A549 treated with AZD2906 at 1 μM for 4 hours (cell line): ENCODE measurements around the gene GFER. TPM values are rescaled to one million over a fixed set of nuclear protein-coding genes. Genes with fewer than 3 reads are reported as not detected.

ENCODE experiments used
- total RNA-seq: library from RNA; stranded (reverse); fragments of 200-300 nt; extraction: Qiagen RNA extraction; gene quantifications from 5 replicates; pipeline ENCODE4 v1.2.3, GENCODE V29; 2022

The GFER gene
- 23.0 to 44.4 TPM (median 40.1 TPM) in 5 replicates for total RNA-seq

DNA sequence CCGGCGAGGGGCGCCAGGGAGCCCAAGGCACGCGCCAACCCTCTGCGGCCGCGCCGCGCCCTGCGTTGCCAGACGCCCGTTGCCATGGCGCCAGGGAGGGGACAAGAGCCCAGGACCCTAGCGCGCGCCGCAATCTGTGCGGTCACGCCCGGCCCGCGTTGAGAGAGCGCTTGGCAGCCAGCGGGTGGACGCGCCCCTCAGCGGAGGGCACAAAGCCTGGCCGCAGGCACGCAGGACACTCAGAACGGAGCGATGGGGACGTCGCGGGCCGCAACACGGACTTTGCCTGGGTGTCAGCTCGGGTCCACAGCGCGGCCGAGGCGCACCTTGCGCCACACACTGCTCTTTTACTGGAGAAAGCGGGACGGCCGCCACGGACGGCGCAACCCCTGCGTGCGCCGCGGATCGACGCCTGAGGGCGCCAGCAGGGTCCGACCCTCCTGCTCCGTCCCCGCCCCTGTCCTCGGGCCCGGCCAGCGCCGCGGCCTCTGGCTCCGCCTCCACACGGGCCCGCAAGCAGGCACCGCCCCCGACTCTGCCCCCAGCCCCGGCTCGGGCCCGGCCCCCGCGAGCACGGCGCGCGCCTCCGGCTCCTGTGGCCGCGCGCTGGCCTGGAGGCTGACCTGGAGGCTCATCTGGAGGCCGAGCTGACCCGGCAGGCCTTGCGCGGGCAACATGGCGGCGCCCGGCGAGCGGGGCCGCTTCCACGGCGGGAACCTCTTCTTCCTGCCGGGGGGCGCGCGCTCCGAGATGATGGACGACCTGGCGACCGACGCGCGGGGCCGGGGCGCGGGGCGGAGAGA is at the start of gene GFER:
Gene GFER (plus strand): TSS at position 650 of the 803 bp plus-strand sequence. CDS start 26 bp downstream, at position 676.

DNA sequence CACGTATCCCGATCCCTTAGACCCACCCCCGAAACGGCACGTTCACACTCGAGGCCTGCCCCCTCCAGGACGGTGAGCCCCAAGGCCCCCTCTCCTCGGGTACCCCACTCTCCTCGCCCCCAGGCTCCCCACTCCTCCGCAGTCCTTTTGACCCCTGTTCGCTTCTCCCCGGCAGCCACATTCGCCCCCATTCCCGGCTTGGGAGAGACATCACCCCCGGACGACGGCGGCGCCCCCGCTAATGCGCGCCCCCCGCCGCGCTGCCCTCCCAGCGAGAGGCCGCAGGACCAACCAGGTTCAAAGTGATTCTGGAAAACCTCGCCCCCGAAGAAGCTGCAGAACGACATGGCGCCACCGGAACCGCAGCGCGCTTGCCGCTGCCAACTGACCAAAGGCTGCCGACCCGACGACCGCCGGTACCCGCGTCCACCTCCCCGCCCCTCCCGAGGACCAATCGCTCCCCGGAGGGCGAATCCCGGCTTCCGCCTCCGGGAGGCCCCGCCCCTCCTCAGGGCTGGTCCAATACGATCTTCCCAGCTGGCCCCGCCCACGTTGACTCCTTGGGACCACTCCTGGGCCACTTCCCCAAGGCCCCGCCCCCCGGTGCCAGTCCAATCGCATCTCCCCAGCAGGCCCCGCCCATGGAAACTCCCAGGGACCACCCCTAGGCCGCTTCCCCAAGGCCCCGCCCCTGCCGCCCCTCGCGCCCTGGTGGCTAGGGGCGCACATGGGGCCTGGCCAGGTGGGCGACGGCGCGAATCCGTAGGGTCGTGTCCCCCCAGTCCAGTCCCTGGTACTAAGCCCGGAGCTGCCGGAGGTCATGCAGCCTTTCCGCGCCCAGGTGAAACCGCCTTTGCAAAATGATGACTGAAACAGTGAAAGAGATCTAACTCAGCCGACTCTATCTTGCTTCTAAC is 40.9 kb upstream of the GFER start, which contains the start of gene MSRB1:
Gene MSRB1 (minus strand): TSS at position 390 of the 917 bp plus-strand sequence. CDS start 43 bp downstream, at position 347.

DNA sequence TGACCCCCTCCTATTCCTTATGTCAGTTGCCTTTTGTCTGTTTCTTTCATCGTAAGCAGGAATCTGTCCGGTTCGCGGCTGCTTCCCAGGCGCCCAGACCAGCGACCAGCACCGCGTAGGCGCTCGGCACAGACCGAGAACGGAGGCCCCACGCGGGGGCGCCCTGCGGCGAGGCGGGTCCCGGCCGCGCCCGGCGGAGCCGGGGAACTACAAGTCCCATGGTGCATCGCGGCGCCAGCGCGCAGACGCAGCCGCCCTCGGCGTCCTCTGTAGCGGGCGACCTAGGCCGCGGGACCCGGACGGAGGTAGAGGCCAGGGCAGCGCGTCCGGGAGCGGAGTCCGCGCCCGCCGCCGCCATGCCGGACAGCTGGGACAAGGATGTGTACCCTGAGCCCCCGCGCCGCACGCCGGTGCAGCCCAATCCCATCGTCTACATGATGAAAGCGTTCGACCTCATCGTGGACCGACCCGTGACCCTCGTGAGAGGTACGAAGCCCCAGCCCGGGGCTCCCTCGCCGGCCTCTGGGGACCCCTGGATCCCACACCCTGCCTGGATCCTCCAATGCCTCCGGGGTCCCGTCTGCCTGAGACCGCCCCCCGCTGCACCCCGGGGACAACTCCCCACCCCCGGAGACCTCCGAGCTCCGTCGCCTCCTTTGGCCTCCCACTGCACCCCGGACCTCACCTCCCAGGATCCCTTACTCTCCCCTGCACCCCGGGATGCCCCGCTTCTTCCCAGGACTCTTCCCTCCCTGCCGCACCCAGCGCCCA is 24.5 kb upstream of the GFER start, which contains the start of gene NDUFB10:
Gene NDUFB10 (plus strand): TSS at position 270 of the 771 bp plus-strand sequence. CDS start 87 bp downstream, at position 357.

DNA sequence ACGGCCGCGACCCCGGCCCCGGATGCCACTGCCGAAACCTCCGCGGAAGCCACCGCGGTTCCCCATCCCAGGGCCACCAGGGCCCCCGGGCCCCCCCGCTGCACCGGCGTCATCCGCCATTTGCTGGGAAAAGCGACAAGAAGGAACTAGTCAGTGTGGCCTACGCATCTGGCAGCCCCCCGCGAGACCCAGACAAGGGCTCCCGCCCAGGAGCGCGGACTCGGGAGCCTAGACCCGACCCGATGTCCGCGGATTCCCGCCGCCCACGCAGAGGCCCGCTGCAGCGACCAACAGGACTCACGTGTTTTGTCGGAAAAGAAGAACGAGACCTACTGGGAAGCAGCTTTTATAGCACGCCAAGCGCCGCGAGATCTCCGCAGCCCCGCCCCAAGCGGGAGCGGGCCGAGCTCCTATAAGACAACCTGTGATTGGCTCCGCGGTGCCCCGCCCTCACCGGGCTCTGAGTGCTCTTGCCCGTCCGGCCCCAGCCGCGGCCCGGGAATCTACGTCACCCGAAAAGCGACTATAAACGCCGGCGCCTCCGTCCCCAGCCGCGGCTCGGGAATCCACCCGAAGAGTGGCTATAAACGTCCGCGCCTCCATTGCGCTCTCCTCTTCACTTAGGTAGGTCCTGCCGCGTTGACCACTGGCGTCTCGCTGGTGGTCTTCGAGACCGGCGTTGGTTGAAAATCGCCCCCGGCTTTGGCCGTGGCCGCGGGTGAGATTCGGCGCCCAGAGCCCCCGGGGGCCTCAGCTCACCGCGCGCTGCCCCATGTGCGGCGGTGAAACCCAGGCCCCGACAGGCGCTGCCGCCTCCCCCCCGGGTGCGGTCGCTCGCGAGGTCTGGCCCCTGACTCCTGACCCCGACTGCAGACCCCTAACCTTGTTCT is 19.2 kb upstream of the GFER start, which contains the start of gene RPS2:
Gene RPS2 (minus strand): TSS at position 321 of the 890 bp plus-strand sequence. CDS start 201 bp downstream, at position 120.

DNA sequence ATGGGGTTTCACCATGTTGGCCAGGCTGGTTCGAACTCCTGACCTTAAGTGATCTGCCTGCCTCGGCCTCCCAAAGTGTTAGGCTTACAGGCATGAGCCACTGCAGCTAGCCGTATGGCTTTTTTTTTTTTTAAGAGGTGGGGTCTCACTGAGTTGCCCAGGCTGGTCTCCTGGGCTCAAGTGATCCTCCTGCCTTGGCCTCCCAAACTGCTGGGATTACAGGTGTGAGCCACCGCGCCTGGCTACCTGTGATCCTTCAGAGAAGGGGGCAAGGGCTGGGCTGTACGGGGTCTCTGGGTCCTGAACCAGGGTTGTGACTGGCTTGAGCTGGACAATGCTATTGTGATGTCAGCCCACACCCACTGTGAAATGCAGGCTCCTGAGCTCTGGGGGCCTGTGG is 17.5 kb upstream of the GFER start, which contains the start of gene RNF151:
Gene RNF151 (plus strand): TSS at position 397 of the 400 bp plus-strand sequence. CDS start 26 bp downstream, outside the sequence.

DNA sequence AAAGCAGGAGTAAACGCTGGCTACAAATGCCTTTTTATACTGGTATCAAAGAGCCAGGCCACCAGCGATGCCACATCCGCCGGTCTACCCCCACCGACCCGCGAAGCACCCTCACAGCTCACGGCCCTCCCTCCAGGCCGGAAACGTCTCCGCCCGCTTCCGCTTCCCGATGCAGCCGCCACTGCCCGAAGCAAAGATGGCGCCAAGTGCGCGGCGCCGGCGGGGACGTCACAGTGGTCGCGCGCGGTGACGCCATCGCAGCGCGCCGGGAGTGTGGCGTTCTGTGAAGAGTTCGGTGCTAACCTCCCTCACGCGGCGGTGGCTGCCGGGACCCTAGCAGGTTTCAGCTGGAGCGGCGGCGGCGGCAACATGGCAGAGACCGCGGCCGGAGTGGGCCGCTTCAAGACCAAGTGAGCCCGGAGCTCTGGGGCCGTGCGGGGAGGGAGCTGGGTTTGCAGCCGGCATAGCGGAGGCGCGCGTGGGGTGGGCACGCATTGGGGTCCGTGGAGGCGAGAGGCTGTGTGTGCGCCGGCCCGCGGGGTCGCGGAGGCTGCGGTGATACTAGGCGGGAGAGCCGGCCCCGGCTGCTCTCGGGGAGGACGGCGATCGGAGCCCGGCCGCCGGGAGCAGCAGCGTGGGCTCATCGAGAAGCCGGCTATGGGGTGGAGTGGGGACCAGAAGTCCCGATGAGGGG is 12.1 kb upstream of the GFER start, which contains the start of gene TBL3:
Gene TBL3 (plus strand): TSS at position 258 of the 694 bp plus-strand sequence. CDS start 112 bp downstream, at position 370.

DNA sequence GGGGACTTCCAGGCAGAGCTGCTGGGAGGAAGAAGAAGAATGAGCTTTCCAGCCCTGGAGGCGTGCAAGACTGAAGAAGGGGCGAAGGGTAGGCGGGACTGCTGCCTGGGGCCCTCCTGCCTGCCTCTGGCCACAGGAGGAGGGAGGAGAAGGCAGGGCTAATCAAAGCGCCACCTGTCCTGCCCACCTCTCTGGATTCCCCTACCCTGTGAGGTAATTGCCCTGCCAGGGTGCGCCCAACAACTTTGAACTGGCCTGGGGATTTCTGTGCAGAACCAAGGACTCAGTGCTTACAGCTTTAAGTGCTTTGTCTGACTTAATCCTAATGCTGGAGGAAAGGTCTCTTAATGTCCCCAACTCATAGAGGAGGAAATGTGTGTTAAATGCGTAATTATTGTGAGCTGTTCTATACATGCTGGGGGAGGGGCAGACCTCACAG is 2.6 kb upstream of the GFER start, which contains the start of gene NOXO1:
Gene NOXO1 (minus strand): TSS at position 72 of the 439 bp plus-strand sequence. CDS start 290 bp downstream, outside the sequence.

DNA sequence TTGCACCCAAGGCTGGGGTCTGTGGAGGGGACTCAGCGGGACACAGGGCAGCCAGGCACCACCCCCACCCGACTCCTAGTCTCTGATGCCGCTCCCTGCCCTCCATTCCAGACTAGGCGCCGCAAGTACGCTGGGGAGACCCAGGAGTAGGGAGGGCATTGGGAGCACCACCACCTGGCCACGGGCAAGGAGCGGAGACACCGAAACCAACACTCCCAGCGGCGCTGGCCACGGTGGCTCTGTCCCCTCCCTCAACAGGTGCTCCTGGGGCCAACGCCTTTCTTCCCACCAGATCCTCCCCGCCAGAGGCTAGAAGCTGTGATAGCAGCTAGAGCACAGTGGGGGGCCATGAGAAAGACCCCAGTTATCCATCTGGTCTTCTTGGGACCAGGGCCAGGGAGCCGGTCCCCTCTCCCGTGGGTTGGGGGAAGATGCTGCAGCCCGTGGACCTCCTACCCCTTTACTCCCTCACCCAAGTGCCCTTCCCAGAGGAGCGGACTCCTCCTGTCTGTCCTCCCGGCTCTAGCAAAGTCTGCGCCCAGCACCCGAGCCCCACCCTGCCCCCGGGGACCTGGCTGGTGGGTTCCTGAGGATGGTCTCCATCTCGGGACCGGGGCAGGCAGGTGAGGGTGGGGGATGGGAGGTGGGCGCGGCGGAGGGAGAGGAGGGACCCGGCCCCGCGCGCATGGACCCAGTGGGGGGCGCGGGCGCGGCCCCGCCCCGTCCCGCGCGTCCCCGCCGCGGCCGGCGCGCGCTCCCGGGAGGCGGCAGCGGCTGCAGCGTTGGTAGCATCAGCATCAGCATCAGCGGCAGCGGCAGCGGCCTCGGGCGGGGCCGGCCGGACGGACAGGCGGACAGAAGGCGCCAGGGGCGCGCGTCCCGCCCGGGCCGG is 5.5 kb downstream of the GFER start, which contains the start of gene SYNGR3:
Gene SYNGR3 (plus strand): TSS at position 762 of the 892 bp plus-strand sequence. CDS start 133 bp downstream, outside the sequence.

DNA sequence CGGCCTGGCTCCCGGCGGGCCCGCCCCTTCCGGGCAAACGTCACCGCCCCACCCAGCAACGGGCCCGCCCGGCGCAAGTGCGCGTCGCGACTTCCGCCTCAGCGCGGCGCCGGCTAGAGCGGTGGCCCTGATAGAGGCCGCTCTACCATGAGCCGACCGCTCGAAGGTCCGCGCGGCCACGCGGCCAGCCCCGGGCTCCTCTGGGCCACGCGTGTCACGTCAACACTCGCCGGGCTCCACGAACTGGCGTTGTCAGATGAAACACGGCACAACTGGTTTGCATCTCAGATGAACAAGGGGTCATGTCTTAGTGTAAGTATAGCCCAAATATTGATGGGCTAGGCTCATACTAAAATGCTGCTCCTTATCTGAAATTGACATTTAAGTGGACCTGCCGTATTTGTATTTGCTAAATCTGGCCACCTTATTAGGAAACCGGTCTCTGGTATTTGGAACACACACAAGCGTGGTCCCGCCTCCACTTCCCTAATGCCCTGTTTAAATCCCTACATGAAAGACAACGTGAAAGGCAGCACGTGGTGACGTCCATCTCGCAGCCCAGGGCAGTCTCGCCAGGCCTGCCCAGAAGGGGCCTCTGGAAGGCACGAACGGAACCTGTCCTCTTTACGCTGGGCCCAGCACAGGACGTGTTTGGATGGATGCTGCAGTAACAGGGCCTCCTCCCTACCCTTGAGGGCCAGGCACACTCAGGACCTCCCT is 26.0 kb downstream of the GFER start, which contains the start of gene ZNF598:
Gene ZNF598 (minus strand): TSS at position 31 of the 720 bp plus-strand sequence.

DNA sequence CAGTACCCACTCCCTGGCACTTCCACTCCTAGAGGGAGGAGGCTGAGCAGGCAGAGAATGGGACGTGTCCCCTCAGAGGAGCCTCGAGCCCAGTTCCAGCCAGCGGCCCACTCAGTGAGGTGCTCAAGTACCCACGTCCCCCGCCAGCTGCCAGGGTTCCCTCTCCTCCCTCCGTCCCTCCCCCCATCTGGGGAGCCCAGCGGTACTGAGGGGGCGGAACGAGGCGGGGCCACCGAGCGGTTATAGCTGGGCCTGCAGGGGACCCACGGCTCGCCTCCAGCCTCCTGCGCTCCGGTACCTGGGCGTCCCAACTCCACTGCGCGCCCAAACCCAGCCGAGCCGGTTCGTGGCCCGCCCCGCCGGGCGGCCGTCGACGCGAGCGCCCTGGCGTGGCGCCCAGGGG is 35.5 kb downstream of the GFER start, which contains the start of gene NPW:
Gene NPW (plus strand): TSS at position 268 of the 403 bp plus-strand sequence.

DNA sequence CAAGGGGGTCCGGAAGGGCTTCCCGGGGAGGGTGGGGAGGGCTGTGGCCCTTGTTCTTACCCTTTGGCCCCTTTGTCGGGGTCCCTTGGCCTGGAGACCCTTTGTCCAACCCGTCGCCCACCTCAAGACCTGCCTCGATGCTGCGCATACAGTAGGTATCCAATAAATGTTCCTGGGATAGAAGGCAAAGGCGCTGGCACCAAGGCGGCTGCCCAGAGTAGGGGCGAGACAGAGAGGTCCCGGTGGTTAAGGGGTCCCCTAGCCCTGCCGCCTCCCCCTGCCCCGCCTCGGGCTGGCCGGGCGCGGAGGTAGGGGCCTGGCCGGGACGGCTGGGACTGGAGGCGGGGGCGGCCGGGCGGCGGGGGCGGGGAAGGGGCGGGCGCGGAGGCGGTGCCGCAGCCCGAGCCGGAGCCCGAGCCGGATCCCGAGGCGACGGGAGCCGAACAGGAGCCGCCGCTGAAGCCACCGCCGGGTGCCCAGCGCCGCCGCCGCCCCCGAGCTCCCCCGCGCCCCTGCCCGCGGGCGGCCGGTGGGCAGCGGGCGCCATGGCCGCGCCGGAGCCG is 42.5 kb downstream of the GFER start, which contains the start of gene NHERF2:
Gene NHERF2 (plus strand): TSS at position 442 of the 563 bp plus-strand sequence. CDS start 104 bp downstream, at position 546.

Other genes starting within 250 kb of the GFER start
- 27.8 to 65.4 TPM (median 62.1 TPM) in 5 replicates for gene NME3, start 212.7 kb upstream of the GFER start, total RNA-seq
- gene EME2, start 211.4 kb upstream of the GFER start, total RNA-seq, result 5.9 to 12.6 TPM (median 8.3 TPM) in 5 replicates
- 151 to 264 TPM (median 250 TPM) in 5 replicates for gene MRPS34, start 211.1 kb upstream of the GFER start, total RNA-seq
- gene SPSB3, start 201.6 kb upstream of the GFER start, total RNA-seq, result 19.3 to 30.3 TPM (median 29.5 TPM) in 5 replicates
- gene NUBP2, start 201.2 kb upstream of the GFER start, total RNA-seq, result 60.7 to 88.7 TPM (median 83.0 TPM) in 5 replicates
- 0.03 to 0.18 TPM (median 0.06 TPM) in 4 of 5 replicates, not detected in the other for gene IGFALS, start 190.5 kb upstream of the GFER start, total RNA-seq
- gene HAGH, start 157.4 kb upstream of the GFER start, total RNA-seq, result 57.8 to 76.0 TPM (median 74.4 TPM) in 5 replicates
- 46.8 to 52.1 TPM (median 49.6 TPM) in 5 replicates for gene FAHD1, start 157.0 kb upstream of the GFER start, total RNA-seq
- gene MEIOB, start 112.0 kb upstream of the GFER start, total RNA-seq, result 1.2 to 2.2 TPM (median 1.4 TPM) in 5 replicates
- gene HS3ST6, start 65.8 kb upstream of the GFER start, total RNA-seq, result 1.1 to 2.1 TPM (median 2.0 TPM) in 5 replicates
- gene MSRB1, start 41.0 kb upstream of the GFER start, total RNA-seq, result 32.5 to 43.0 TPM (median 42.2 TPM) in 5 replicates
- 0.09 to 0.11 TPM (median 0.10 TPM) in 3 of 5 replicates, not detected in the others for gene RPL3L, start 29.5 kb upstream of the GFER start, total RNA-seq
- 247 to 295 TPM (median 252 TPM) in 5 replicates for gene NDUFB10, start 24.7 kb upstream of the GFER start, total RNA-seq
- 3,695 to 5,624 TPM (median 5,467 TPM) in 5 replicates for gene RPS2, start 19.4 kb upstream of the GFER start, total RNA-seq
- not detected in 5 replicates for gene RNF151, start 17.3 kb upstream of the GFER start, total RNA-seq
- 31.6 to 41.2 TPM (median 38.0 TPM) in 5 replicates for gene TBL3, start 12.1 kb upstream of the GFER start, total RNA-seq
- gene NOXO1, start 2.7 kb upstream of the GFER start, total RNA-seq, result 0.08 to 0.31 TPM (median 0.28 TPM) in 5 replicates
- 5.0 to 9.3 TPM (median 8.2 TPM) in 5 replicates for gene SYNGR3, start 5.8 kb downstream of the GFER start, total RNA-seq
- 47.7 to 63.8 TPM (median 61.2 TPM) in 5 replicates for gene ZNF598, start 25.6 kb downstream of the GFER start, total RNA-seq
- 0.65 to 1.4 TPM (median 0.88 TPM) in 5 replicates for gene NPW, start 35.6 kb downstream of the GFER start, total RNA-seq
- gene NHERF2, start 42.7 kb downstream of the GFER start, total RNA-seq, result 45.2 to 69.1 TPM (median 66.9 TPM) in 5 replicates
- gene NTHL1, start 63.6 kb downstream of the GFER start, total RNA-seq, result 36.2 to 51.1 TPM (median 47.9 TPM) in 5 replicates
- gene TSC2, start 63.8 kb downstream of the GFER start, total RNA-seq, result 32.0 to 40.6 TPM (median 34.1 TPM) in 5 replicates
- gene PKD1, start 151.7 kb downstream of the GFER start, total RNA-seq, result 34.4 to 54.4 TPM (median 49.3 TPM) in 5 replicates
- 1.9 to 4.4 TPM (median 3.3 TPM) in 5 replicates for gene RAB26, start 164.4 kb downstream of the GFER start, total RNA-seq
- 39.0 to 55.8 TPM (median 49.7 TPM) in 5 replicates for gene TRAF7, start 171.6 kb downstream of the GFER start, total RNA-seq
- 0.23 to 1.00 TPM (median 0.47 TPM) in 5 replicates for gene CASKIN1, start 212.4 kb downstream of the GFER start, total RNA-seq
- 39.9 to 53.2 TPM (median 51.0 TPM) in 5 replicates for gene MLST8, start 221.3 kb downstream of the GFER start, total RNA-seq
- gene BRICD5, start 226.7 kb downstream of the GFER start, total RNA-seq, result 1.5 to 4.8 TPM (median 3.4 TPM) in 5 replicates
- 14.8 to 35.7 TPM (median 32.9 TPM) in 5 replicates for gene PGP, start 230.6 kb downstream of the GFER start, total RNA-seq
- 18.7 to 26.9 TPM (median 24.7 TPM) in 5 replicates for gene E4F1, start 239.4 kb downstream of the GFER start, total RNA-seq